Measurements from ENCODE around the gene ACTR1A.

ACTR1A gene

DNA sequence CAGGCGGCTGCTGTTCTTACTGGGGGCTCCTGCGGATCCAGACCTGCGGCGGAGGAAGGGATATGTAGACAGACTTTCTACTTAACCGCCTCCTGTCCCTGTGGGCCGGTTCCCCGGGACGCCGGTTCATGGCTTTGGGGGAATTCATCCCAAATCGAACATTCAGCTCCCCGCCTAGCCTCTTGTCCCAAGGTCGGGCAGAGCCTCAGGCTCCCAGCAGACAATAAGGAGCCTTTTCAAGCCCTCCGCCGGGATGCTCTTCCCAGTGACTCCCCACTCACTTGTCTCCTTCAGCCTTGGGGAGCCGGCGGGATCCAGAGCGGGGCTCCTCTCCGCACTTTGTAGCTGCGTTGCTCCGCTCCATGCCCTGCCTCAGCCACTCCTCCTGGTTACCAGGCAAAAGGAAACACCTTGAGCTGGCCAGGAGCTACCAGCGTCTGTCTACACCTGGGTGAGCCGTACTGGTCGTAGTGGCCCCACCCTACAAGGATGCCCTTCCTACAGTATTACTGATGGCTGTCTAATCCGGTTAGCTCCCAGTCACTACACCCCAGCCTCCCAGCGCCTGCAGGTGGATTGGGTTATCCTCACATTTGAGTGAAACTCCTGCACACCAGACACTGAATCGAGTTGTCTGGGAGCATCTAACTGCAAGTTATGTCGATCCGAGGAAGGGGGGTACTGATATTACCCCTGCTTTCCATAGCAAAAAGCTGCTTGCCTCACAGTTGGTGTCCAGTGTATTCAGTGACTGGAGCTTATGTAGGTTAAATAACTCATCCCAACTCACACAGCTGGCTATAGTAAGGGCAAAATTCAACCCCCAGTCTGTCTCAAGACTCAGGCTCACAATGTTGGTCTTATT is 51.2 kb downstream of the ACTR1A start, which contains the start of gene C10orf95:
C10orf95 (minus strand) TSS at position 439 of the 865 bp plus-strand sequence. CDS start 450 bp downstream, outside the sequence.
- no peak for DNase-seq (ENCODE audit: low read depth, low spot score)
- Histone ChIP-seq H3K27ac (no peak within 1 kb of the TSS), H3K9me3 (ENCODE audit: low read depth, low read length) (no peaks in the 10 kb centered on the region), H3K4me3 (peak within 1 kb of the TSS; percentile 82), H3K36me3 (ENCODE audit: insufficient read depth, low read length) (no peaks in the 10 kb centered on the region), H3K9ac (ENCODE audit: insufficient read length) (peak within 1 kb of the TSS; percentile 65)
- TF ChIP-seq EZH2 (IDR thresholded peaks at IDR 0.05) (no peak), FOXP2 (optimal IDR thresholded peaks at IDR 0.05; ENCODE audit: control extremely low read depth, extremely low read length, insufficient read depth) (no peak), POLR2AphosphoS5 (IDR thresholded peaks at IDR 0.05; ENCODE audit: borderline replicate concordance, low read depth, low read length) (no peak)

DNA sequence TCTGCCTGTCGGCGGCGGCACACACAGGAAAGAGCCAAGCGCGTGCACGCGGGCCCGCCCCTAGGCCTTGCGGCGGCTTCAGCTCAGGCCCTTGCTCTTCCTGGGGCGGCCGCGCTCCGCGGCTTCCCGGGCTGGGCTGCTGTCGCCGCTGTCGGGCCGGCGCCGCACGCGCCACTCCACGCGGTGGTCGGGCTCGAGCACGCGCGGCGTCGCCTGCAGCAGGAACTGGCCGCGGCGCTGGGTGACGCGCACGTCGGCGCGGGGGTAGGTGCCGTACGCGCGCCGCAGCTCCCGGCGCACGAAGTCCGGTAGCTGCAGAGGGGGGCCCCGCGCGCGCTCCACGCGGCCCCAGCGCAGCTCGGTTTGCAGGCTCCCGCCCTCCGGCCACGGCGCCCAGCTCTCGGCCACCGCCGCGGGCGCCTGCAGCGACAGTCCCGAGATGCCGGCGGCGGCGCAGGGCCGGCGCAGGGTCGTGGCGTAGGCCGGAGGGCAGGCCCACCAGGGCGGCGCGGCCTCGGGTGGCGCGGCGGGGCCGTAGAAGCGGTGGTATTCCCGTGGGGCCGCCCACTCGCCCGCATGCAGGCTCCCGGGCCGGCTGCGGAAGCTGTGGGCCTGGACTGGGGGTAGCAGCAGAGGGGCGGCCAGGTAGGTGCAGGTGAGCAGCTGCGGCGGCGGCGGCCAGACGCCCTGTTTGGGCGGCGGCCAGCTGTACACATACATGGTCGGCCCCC is 52.0 kb downstream of the ACTR1A start:
- Histone ChIP-seq H3K27ac (0 out of 2 replicates have a peak overlapping the region, but pooled peaks have one; percentile 54), H3K9ac (ENCODE audit: insufficient read length) (peak overlapping the region; percentile 75), H3K9me3 (ENCODE audit: low read depth, low read length) (no peaks in the 10 kb centered on the region), H3K36me3 (ENCODE audit: insufficient read depth, low read length) (no peaks in the 10 kb centered on the region), H3K4me3 (peak overlapping the region; percentile 82)
- DNase-seq (ENCODE audit: low read depth, low spot score) = no peak
- peak; percentile 31; the same call in 1 of the 2 replicates for TF ChIP-seq POLR2AphosphoS5 (IDR thresholded peaks at IDR 0.05; ENCODE audit: borderline replicate concordance, low read depth, low read length)
- TF ChIP-seq EZH2 (IDR thresholded peaks at IDR 0.05) = no peak

DNA sequence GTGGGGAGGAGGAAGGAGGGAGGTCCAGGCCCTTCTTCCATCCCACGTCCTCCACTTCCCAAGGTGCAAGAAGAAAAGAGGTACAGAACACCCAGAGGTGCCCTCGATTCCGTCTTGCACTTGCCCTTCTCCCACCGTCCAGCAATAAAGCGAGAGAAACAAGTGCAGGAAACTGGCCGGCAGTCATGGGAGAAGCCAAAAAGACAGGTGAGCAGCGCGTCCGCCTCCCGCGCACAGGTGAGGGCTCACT is 52.5 kb downstream of the ACTR1A start:
- H3K36me3 ChIP-seq (ENCODE audit: insufficient read depth, low read length) = no peaks in the 10 kb centered on the region
- DNase-seq (ENCODE audit: low read depth, low spot score) = no peak
- peak overlapping the region; percentile 75 for H3K9ac ChIP-seq (ENCODE audit: insufficient read length)
- TF ChIP-seq POLR2AphosphoS5 (IDR thresholded peaks at IDR 0.05; ENCODE audit: borderline replicate concordance, low read depth, low read length) (no peak; the same call in 1 of the 2 replicates), FOXP2 (optimal IDR thresholded peaks at IDR 0.05; ENCODE audit: control extremely low read depth, extremely low read length, insufficient read depth) (no peak), EZH2 (IDR thresholded peaks at IDR 0.05) (no peak)
- no peaks in the 10 kb centered on the region for H3K9me3 ChIP-seq (ENCODE audit: low read depth, low read length)
- H3K4me3 ChIP-seq = peak overlapping the region; percentile 82
- peak overlapping the region; percentile 54; the same call in 1 of the 2 replicates for H3K27ac ChIP-seq

DNA sequence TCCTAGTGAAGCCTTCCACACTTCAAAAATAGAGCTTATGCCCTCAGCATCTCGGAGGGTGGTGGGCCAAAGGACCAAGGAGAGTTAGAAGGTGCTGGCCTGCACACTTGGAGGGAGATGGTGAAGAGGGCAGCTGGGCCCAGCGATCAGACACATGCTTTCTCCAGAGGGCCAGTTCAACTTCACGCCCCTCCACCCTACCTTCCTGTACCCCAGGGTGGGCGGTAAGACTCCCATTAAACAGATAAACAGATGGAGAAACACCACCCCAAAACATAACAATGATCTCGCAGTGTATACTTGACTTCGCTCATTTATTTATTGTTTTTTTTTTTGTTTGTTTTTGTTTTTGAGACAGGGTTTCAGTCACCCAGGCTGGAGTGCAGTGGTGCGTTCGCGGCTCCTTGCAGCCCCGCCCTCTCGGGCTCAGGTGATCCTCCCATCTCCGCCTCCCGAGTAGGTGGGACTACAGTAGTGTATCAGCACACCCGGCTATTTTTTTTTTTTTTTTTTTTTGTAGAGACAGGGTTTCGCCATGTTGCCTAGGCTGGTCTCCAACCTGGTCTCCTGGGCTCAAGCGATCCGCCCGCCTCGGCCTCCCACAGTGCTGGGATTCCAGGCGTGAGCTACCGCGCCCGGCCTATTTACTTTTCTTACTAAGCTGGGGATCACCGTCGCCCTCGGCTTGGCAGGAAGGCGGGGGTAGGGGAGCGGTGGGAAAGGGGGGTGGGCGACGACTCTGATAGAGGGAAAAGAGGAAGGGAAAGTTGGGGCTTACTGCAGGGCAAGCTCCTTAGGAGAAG is 53.0 kb downstream of the ACTR1A start:
- Histone ChIP-seq H3K9me3 (ENCODE audit: low read depth, low read length) (no peaks in the 10 kb centered on the region), H3K36me3 (ENCODE audit: insufficient read depth, low read length) (no peaks in the 10 kb centered on the region), H3K4me3 (peak overlapping the region; percentile 82), H3K9ac (ENCODE audit: insufficient read length) (peak overlapping the region; percentile 75), H3K27ac (peak overlapping the region; percentile 54; the same call in 1 of the 2 replicates)
- TF ChIP-seq FOXP2 (optimal IDR thresholded peaks at IDR 0.05; ENCODE audit: control extremely low read depth, extremely low read length, insufficient read depth) (no peak), POLR2AphosphoS5 (IDR thresholded peaks at IDR 0.05; ENCODE audit: borderline replicate concordance, low read depth, low read length) (peak; percentile 32; the same call in 1 of the 2 replicates)
- no peak for DNase-seq (ENCODE audit: low read depth, low spot score)

DNA sequence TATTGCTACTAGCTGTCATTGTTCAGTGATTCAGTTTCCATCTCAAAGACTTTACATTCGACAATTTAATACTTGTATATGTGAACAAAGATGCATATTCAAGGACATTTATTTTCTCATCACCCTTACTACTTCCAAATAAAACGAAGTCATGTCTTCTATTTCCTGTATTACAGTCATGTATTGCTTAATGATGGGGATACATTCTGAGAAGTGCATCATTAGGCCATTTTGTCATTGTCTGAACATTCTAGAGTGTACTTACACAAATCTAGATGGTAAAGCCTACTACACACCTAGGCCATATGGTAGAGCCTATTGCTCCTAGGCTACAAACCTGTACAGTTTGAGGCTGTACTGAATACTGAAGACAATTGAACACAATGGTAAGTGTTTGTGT is 57.7 kb downstream of the ACTR1A start:
- no peak overlapping the region for H3K9ac ChIP-seq (ENCODE audit: insufficient read length)
- H3K27ac ChIP-seq = no peak overlapping the region
- TF ChIP-seq POLR2AphosphoS5 (IDR thresholded peaks at IDR 0.05; ENCODE audit: borderline replicate concordance, low read depth, low read length) (no peak), FOXP2 (optimal IDR thresholded peaks at IDR 0.05; ENCODE audit: control extremely low read depth, extremely low read length, insufficient read depth) (no peak), EZH2 (IDR thresholded peaks at IDR 0.05) (no peak)
- DNase-seq (ENCODE audit: low read depth, low spot score) = no peak
- H3K4me3 ChIP-seq = no peak overlapping the region
- no peaks in the 10 kb centered on the region for H3K36me3 ChIP-seq (ENCODE audit: insufficient read depth, low read length)
- H3K9me3 ChIP-seq (ENCODE audit: low read depth, low read length) = no peaks in the 10 kb centered on the region

DNA sequence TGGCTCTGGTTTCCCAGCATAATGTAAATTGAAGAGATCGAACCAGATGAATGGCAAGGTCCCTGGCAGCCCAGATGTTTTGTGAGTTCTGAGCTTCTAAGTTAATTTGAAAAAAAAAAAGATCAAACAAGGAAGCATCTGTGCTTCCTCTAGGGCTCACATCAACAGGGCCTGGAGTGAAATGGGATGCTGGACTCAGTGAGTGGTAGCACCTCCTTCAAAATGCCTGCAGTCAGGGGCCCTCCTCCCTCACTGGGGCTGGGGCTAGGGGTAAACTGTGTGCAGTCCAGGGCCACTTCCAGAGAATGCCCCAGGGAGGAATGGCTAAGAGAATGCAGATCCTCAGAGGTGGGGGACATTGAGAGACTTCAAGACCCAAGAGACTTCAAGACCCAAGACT is 64.1 kb downstream of the ACTR1A start:
- H3K9ac ChIP-seq (ENCODE audit: insufficient read length) = no peak overlapping the region
- no peak overlapping the region for H3K27ac ChIP-seq
- no peaks in the 10 kb centered on the region for H3K36me3 ChIP-seq (ENCODE audit: insufficient read depth, low read length)
- TF ChIP-seq FOXP2 (optimal IDR thresholded peaks at IDR 0.05; ENCODE audit: control extremely low read depth, extremely low read length, insufficient read depth) (no peak), POLR2AphosphoS5 (IDR thresholded peaks at IDR 0.05; ENCODE audit: borderline replicate concordance, low read depth, low read length) (no peak), EZH2 (IDR thresholded peaks at IDR 0.05) (no peak)
- no peaks in the 10 kb centered on the region for H3K9me3 ChIP-seq (ENCODE audit: low read depth, low read length)
- no peak for DNase-seq (ENCODE audit: low read depth, low spot score)
- no peak overlapping the region for H3K4me3 ChIP-seq

DNA sequence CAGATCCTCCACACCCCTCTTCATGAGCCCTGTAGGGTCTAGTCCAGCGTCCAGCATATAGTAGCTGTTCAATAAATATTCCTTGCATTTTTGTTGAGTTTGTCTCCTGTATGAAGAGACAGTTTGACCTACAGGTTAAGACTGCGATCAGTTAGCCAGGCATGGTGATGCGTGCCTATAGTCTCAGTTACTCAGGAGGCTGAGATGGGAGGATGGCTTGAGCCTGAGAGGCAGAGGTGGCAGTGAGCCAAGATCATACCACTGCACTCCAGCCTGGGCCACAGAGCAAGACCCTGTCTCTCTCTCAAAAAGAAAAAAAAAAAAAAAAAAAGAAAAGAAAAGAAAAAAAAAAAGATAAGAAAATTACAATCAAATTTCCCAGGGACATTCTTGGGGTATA is 65.0 kb downstream of the ACTR1A start:
- H3K36me3 ChIP-seq (ENCODE audit: insufficient read depth, low read length) = no peaks in the 10 kb centered on the region
- no peak overlapping the region for H3K27ac ChIP-seq
- DNase-seq (ENCODE audit: low read depth, low spot score) = no peak
- no peak overlapping the region for H3K4me3 ChIP-seq
- no peak overlapping the region for H3K9ac ChIP-seq (ENCODE audit: insufficient read length)
- no peak for TF ChIP-seq FOXP2 (optimal IDR thresholded peaks at IDR 0.05; ENCODE audit: control extremely low read depth, extremely low read length, insufficient read depth)
- TF ChIP-seq POLR2AphosphoS5 (IDR thresholded peaks at IDR 0.05; ENCODE audit: borderline replicate concordance, low read depth, low read length) = no peak
- TF ChIP-seq EZH2 (IDR thresholded peaks at IDR 0.05) = no peak
- H3K9me3 ChIP-seq (ENCODE audit: low read depth, low read length) = no peaks in the 10 kb centered on the region

DNA sequence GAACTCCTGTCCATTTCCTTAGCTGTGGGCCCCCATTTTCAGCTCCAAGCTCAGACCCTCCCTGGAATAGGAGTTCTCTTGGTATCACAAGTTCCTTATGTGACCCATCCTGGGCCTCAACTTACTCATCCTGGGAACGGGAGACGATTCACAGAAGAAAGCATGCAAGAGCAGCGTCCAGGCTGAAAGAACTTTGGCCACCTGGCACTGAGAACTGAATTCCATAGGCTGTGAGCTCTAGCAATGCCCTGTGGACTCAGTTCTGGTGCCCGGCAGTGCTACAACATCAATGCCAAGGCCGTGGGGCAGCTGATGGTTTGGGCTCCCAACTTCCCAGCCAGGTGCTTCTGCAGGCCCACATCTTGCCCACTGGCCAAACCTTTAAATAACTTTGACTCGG is 66.2 kb downstream of the ACTR1A start:
- no peaks in the 10 kb centered on the region for H3K9me3 ChIP-seq (ENCODE audit: low read depth, low read length)
- TF ChIP-seq EZH2 (IDR thresholded peaks at IDR 0.05) (no peak), FOXP2 (optimal IDR thresholded peaks at IDR 0.05; ENCODE audit: control extremely low read depth, extremely low read length, insufficient read depth) (no peak), POLR2AphosphoS5 (IDR thresholded peaks at IDR 0.05; ENCODE audit: borderline replicate concordance, low read depth, low read length) (no peak)
- no peak overlapping the region for H3K9ac ChIP-seq (ENCODE audit: insufficient read length)
- DNase-seq (ENCODE audit: low read depth, low spot score) = no peak
- no peak overlapping the region for H3K27ac ChIP-seq
- no peaks in the 10 kb centered on the region for H3K36me3 ChIP-seq (ENCODE audit: insufficient read depth, low read length)
- no peak overlapping the region for H3K4me3 ChIP-seq

All from SK-N-MC (cell line).